Vagina (tissue), 2 donors: ENCODE data around the gene GDAP2. TPM values are rescaled to one million over a fixed set of nuclear protein-coding genes. Genes with fewer than 3 reads are reported as not detected.

Source experiments
- DNase-seq, 2 donors: peaks; one replicate each; pipeline ENCODE4 v3.0.0-alpha.2; 2017; ENCODE audit errors: extremely low spot score in 2 of 2
- H3K27ac ChIP-seq: fragments of 200-600 bp; sonication (generic); one replicate; pipeline ENCODE4 v1.5.1; 2019
- H3K27me3 ChIP-seq: fragments of 200-600 bp; sonication (generic); one replicate; pipeline ENCODE4 v1.5.1; 2019
- H3K36me3 ChIP-seq, 2 donors: fragments of 200-600 bp; sonication (generic); one replicate each; pipeline ENCODE4 v1.5.1; 2017 to 2019
- H3K4me1 ChIP-seq: fragments of 200-600 bp; sonication (generic); one replicate; pipeline ENCODE4 v1.5.1; 2019
- H3K4me3 ChIP-seq, 2 donors: fragments of 200-600 bp; sonication (generic); 1 replicate in 1 of 2; 2 replicates in 1 of 2; pipeline ENCODE4 v1.5.1; 2016 to 2019
- H3K9me3 ChIP-seq: fragments of 200-600 bp; sonication (generic); one replicate; pipeline ENCODE4 v1.5.1; 2019
- CTCF ChIP-seq, 3 experiments: fragments of 450-650 bp in 2 of 3; fragments of 200-600 bp in 1 of 3; sonication (generic) in 1 of 3; IDR thresholded peaks; one replicate each; pipeline ENCODE4 v1.5.1; 2017 to 2019; ENCODE audit warnings: antibody characterized with exemption in 3 of 3, mild to moderate bottlenecking in 2 of 3, moderate library complexity in 2 of 3
- POLR2A ChIP-seq, 2 donors: fragments of 450-650 bp; IDR thresholded peaks; one replicate each; pipeline ENCODE4 v1.6.1; 2017; ENCODE audit warnings: antibody characterized with exemption in 2 of 2, mild to moderate bottlenecking in 2 of 2, moderate library complexity in 2 of 2
- POLR2AphosphoS5 ChIP-seq, 2 donors: sonication (generic); formaldehyde crosslinking; IDR thresholded peaks; one replicate each; pipeline ENCODE4 v1.9.0; 2017; ENCODE audit warnings: antibody characterized with exemption in 2 of 2, mild to moderate bottlenecking in 2 of 2, low read depth in 1 of 2; ENCODE audit not compliant: insufficient read depth in 1 of 2
- intact Hi-C: fragments of 100-400 bp; cut with DNase I; formaldehyde crosslinking; loops from one replicate; pipeline ENCODE4 v1.15.1; 2023
- total RNA-seq: library from RNA; depleted of rRNA; stranded (reverse); fragments of >200 nt; gene quantifications from one replicate; pipeline ENCODE4 v1.2.3, GENCODE V29; 2016

Gene GDAP2
- total RNA-seq, 1 donor from 2014 or later, result 24.1 TPM

GRCh38 chr1:117905019-117905418 lies 24.4 kb downstream of the GDAP2 start:
- TF ChIP-seq CTCF (IDR thresholded peaks at IDR 0.05) (no peak), POLR2A (IDR thresholded peaks at IDR 0.05) (no peak), POLR2AphosphoS5 (IDR thresholded peaks at IDR 0.05; ENCODE audit: insufficient read depth in 1 of 2, low read depth in 1 of 2) (no peak)
- intact Hi-C loops, result no loop called here

DNA sequence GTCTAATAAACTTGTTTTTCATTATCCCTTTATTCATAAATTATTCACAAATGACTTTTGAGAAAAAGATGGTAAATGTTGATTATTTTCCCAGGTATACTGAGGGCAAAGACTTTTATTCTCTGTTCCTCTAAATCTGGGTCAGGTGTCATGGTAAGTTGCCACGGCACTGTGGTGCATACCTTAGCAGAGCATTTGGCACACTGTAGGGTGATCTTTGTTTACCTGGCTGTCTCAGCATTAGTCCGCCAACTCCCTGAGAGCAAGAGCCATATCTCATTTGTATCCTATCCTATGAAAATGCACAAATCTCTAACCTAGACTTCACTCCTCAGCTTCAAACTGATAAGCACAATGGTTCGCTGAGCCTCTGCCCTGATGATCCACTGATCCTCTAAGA lies 24.9 kb downstream of the GDAP2 start:
- no peak for TF ChIP-seq POLR2AphosphoS5 (IDR thresholded peaks at IDR 0.05; ENCODE audit: insufficient read depth in 1 of 2, low read depth in 1 of 2)
- no peak for TF ChIP-seq POLR2A (IDR thresholded peaks at IDR 0.05)
- TF ChIP-seq CTCF (IDR thresholded peaks at IDR 0.05), result no peak
- Histone ChIP-seq H3K9me3 (no peaks in the 10 kb centered on the region), H3K27me3 (no peaks in the 10 kb centered on the region), H3K4me3 (no peak overlapping the region), H3K4me1 (no peaks in the 10 kb centered on the region), H3K27ac (no peak overlapping the region), H3K36me3 (peaks cover 0 to 32% of the 10 kb centered on the region in 2 donors)
- intact Hi-C loops, result no loop called here
- DNase-seq, result no peak

More at GRCh38 chr1:117905019-117905418, 24.4 kb downstream of the GDAP2 start:
- Histone ChIP-seq H3K27me3 (no peaks in the 10 kb centered on the region), H3K27ac (no peak overlapping the region), H3K4me1 (no peaks in the 10 kb centered on the region), H3K36me3 (peaks cover 0 to 35% of the 10 kb centered on the region in 2 donors), H3K4me3 (no peak overlapping the region), H3K9me3 (no peaks in the 10 kb centered on the region)
- no peak for DNase-seq

DNA sequence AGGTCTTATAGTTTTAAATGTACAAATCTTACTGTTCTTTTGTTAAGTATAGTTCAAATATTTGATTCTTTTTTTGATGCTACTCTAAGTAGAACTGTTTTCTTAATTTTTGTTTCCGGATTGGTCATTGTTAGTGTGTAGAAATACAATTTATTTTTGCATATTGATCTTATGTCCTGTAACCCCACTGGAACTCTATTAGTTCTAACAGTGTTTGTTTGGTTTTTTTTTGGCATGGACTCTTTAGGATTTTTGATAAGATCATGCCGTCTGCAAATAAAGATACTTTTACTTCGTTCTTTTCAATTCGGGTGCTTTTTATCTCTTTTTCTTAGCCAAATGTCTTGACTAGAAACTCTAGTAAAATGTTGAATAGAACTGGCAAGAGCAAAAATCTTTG lies 26.5 kb downstream of the GDAP2 start:
- H3K4me1 ChIP-seq, result no peaks in the 10 kb centered on the region
- no peak overlapping the region for H3K4me3 ChIP-seq
- no peaks in the 10 kb centered on the region for H3K27me3 ChIP-seq
- intact Hi-C loops, result no loop called here
- DNase-seq, result no peak
- peaks cover 0 to 38% of the 10 kb centered on the region in 2 donors for H3K36me3 ChIP-seq
- TF ChIP-seq POLR2A (IDR thresholded peaks at IDR 0.05), result no peak
- TF ChIP-seq CTCF (IDR thresholded peaks at IDR 0.05), result no peak
- TF ChIP-seq POLR2AphosphoS5 (IDR thresholded peaks at IDR 0.05; ENCODE audit: insufficient read depth in 1 of 2, low read depth in 1 of 2), result no peak
- no peaks in the 10 kb centered on the region for H3K9me3 ChIP-seq
- H3K27ac ChIP-seq, result no peak overlapping the region

DNA sequence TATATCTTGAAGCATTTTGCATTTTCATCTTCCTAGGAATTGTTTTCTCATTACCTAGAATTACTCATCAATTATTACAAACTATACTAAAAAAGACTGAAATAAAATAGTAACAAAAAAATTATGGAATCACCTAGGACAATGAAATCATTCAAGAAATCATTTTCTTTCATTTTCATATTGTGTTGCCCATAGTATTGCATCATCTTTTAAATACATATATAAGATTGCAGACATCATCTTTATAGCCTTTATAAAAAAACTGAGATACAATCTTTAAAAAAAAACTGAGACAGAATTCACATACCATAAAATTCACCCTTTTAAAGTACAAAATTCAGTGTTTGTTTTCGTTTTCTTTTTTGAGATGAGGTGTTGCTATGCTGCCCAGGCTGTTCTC lies 29.6 kb downstream of the GDAP2 start:
- Histone ChIP-seq H3K4me1 (no peaks in the 10 kb centered on the region), H3K27ac (no peak overlapping the region), H3K4me3 (no peak overlapping the region), H3K27me3 (no peaks in the 10 kb centered on the region), H3K36me3 (peaks cover 0 to 30% of the 10 kb centered on the region in 2 donors), H3K9me3 (no peaks in the 10 kb centered on the region)
- intact Hi-C loops, result no loop called here
- DNase-seq, result no peak
- TF ChIP-seq POLR2A (IDR thresholded peaks at IDR 0.05), result no peak
- no peak for TF ChIP-seq CTCF (IDR thresholded peaks at IDR 0.05)
- TF ChIP-seq POLR2AphosphoS5 (IDR thresholded peaks at IDR 0.05; ENCODE audit: insufficient read depth in 1 of 2, low read depth in 1 of 2), result no peak

GRCh38 chr1:117897551-117897950 lies 31.9 kb downstream of the GDAP2 start:
- no peaks in the 10 kb centered on the region for H3K27me3 ChIP-seq
- no peak overlapping the region for H3K4me3 ChIP-seq
- no peaks in the 10 kb centered on the region for H3K4me1 ChIP-seq
- no peaks in the 10 kb centered on the region for H3K9me3 ChIP-seq
- H3K27ac ChIP-seq, result no peak overlapping the region
- DNase-seq, result no peak
- H3K36me3 ChIP-seq, result peaks cover 0 to 20% of the 10 kb centered on the region in 2 donors
- TF ChIP-seq POLR2A (IDR thresholded peaks at IDR 0.05), result no peak
- intact Hi-C loops, result no loop called here
